ENCODE data around the gene ARMC3. TPM values are rescaled to one million over a fixed set of nuclear protein-coding genes. Genes with fewer than 3 reads are reported as not detected.

Gene ARMC3
- polyA plus RNA-seq, 3 donors, result not detected

GRCh38 chr10:22959950-22960349 is 32.1 kb downstream of the ARMC3 start:
- Histone ChIP-seq H3K4me1 (ENCODE audit: control insufficient read depth in 1 of 2, insufficient read depth in 2 of 2, low read length in 2 of 2) (no peaks in the 10 kb centered on the region), H3K9ac (ENCODE audit: insufficient read depth, low read length, poor library complexity, severe bottlenecking) (no peak overlapping the region), H2AFZ (ENCODE audit: insufficient read depth, low read depth, low read length, poor library complexity, severe bottlenecking) (no peak overlapping the region), H4K20me1 (ENCODE audit: insufficient read depth, low read length) (no peaks in the 10 kb centered on the region), H3K9me3 (replicated peaks in 1 of 2; ENCODE audit: control insufficient read depth in 1 of 2, insufficient read depth in 1 of 2, low read length in 2 of 2) (no peaks in the 10 kb centered on the region), H3K36me3 (replicated peaks in 1 of 2; ENCODE audit: control insufficient read depth in 1 of 2, insufficient read depth in 2 of 2, low read length in 2 of 2) (no peaks in the 10 kb centered on the region), H3K79me2 (ENCODE audit: insufficient read depth, low read length) (no peaks in the 10 kb centered on the region), H3K4me2 (replicated peaks; ENCODE audit: extremely low read depth, low read length, poor library complexity, severe bottlenecking) (no peak overlapping the region), H3K4me3 (replicated peaks in 1 of 3; ENCODE audit: low read depth in 2 of 3, low read length in 3 of 3) (no peak overlapping the region), H3K27ac (ENCODE audit: low read depth in 1 of 2, low read length in 2 of 2) (no peak overlapping the region), H3K27me3 (ENCODE audit: control insufficient read depth in 2 of 2, insufficient read depth in 2 of 2, low read length in 2 of 2) (no peaks in the 10 kb centered on the region)
- TF ChIP-seq, protein P1, sequence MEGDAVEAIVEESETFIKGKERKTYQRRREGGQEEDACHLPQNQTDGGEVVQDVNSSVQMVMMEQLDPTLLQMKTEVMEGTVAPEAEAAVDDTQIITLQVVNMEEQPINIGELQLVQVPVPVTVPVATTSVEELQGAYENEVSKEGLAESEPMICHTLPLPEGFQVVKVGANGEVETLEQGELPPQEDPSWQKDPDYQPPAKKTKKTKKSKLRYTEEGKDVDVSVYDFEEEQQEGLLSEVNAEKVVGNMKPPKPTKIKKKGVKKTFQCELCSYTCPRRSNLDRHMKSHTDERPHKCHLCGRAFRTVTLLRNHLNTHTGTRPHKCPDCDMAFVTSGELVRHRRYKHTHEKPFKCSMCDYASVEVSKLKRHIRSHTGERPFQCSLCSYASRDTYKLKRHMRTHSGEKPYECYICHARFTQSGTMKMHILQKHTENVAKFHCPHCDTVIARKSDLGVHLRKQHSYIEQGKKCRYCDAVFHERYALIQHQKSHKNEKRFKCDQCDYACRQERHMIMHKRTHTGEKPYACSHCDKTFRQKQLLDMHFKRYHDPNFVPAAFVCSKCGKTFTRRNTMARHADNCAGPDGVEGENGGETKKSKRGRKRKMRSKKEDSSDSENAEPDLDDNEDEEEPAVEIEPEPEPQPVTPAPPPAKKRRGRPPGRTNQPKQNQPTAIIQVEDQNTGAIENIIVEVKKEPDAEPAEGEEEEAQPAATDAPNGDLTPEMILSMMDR (IDR thresholded peaks at IDR 0.05), result no peak
- H3K4me1 Mint-ChIP-seq, result no peaks in the 10 kb centered on the region
- peaks cover 0 to 5% (median 2%) of the 10 kb centered on the region in 3 donors for H3K27me3 Mint-ChIP-seq (ENCODE audit: low read depth in 3 of 3)
- DNase-seq, result no peak
- intact Hi-C loops (cut with micrococcal nuclease), result no loop called here
- 100% methylated on average over 2 of the region's 3 CpGs for whole genome bisulfite sequencing (ENCODE audit: insufficient coverage)
- no peak overlapping the region for H3K4me3 Mint-ChIP-seq
- H3K36me3 Mint-ChIP-seq, result no peaks in the 10 kb centered on the region
- H3K27ac Mint-ChIP-seq, result no peak overlapping the region
- H3K9me3 Mint-ChIP-seq, result no peaks in the 10 kb centered on the region

DNA sequence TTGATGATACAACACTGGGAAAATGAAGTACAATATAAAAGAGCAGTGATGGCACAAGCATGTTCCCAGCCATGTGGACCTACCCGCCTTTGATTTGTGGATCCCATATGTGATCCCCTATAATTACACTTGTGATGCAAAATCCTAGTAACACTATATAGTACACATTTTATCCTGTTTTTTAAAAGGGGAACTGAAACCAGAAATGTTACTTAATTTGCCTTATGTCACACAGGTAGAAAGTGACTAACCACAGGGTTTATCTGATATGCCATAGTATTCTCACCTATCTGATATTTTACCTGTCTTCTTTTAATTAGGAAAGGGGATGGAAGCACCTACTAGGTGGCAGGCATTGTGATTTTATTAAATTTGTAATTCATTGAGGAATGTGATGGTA is 35.0 kb downstream of the ARMC3 start:
- DNase-seq, result no peak
- H3K9ac ChIP-seq (ENCODE audit: insufficient read depth, low read length, poor library complexity, severe bottlenecking), result no peak overlapping the region
- TF ChIP-seq, protein P1 (IDR thresholded peaks at IDR 0.05), result no peak
- no peaks in the 10 kb centered on the region for H3K79me2 ChIP-seq (ENCODE audit: insufficient read depth, low read length)
- H3K9me3 Mint-ChIP-seq, result no peaks in the 10 kb centered on the region
- H3K4me3 Mint-ChIP-seq, result no peak overlapping the region
- no peaks in the 10 kb centered on the region for H4K20me1 ChIP-seq (ENCODE audit: insufficient read depth, low read length)
- no peaks in the 10 kb centered on the region for H3K9me3 ChIP-seq (replicated peaks in 1 of 2; ENCODE audit: control insufficient read depth in 1 of 2, insufficient read depth in 1 of 2, low read length in 2 of 2)
- H3K27ac Mint-ChIP-seq, result no peak overlapping the region
- WGBS (ENCODE audit: insufficient coverage), result 100% methylated on average over 1 of the region's 1 CpG
- intact Hi-C loops (cut with micrococcal nuclease), result no loop called here
- H3K4me1 ChIP-seq (ENCODE audit: control insufficient read depth in 1 of 2, insufficient read depth in 2 of 2, low read length in 2 of 2), result no peaks in the 10 kb centered on the region
- no peaks in the 10 kb centered on the region for H3K27me3 ChIP-seq (ENCODE audit: control insufficient read depth in 2 of 2, insufficient read depth in 2 of 2, low read length in 2 of 2)
- no peak overlapping the region for H3K4me2 ChIP-seq (replicated peaks; ENCODE audit: extremely low read depth, low read length, poor library complexity, severe bottlenecking)
- H2AFZ ChIP-seq (ENCODE audit: insufficient read depth, low read depth, low read length, poor library complexity, severe bottlenecking), result no peak overlapping the region
- peaks cover 0 to 3% (median 0%) of the 10 kb centered on the region in 3 donors for H3K27me3 Mint-ChIP-seq (ENCODE audit: low read depth in 3 of 3)
- no peaks in the 10 kb centered on the region for H3K4me1 Mint-ChIP-seq
- no peak overlapping the region for H3K27ac ChIP-seq (ENCODE audit: low read depth in 1 of 2, low read length in 2 of 2)
- no peak overlapping the region for H3K4me3 ChIP-seq (replicated peaks in 1 of 3; ENCODE audit: low read depth in 2 of 3, low read length in 3 of 3)
- H3K36me3 Mint-ChIP-seq, result no peaks in the 10 kb centered on the region
- no peaks in the 10 kb centered on the region for H3K36me3 ChIP-seq (replicated peaks in 1 of 2; ENCODE audit: control insufficient read depth in 1 of 2, insufficient read depth in 2 of 2, low read length in 2 of 2)
